ENCODE data around the gene CEACAM19.
A peak's percentile ranks its signal among the peaks of the same experiment; 100 is the strongest.
"Not testable (repeated sequence)": the region's sequence is repeated elsewhere in the genome, so short reads cannot be mapped to it uniquely, and the experiment has no call there.

Gene CEACAM19

DNA sequence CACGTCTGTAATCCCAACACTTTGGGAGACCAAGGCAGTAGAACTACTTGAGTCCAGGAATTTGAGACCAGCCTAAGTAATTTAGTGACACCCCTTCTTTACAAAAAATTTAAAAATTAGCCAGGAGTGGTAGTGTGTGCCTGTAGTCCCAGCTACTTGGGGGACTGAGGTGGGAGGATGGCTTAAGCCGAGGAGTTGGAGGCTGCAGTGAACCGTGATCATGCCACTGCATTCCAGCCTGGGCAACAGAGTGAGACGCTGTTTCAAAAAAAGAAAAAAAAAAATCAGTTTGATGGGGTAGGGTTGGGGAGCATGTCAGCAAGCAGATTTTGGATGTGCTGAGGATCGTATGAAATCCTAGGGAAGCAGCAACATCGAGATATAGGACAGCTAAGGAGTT lies 4.2 kb downstream of the CEACAM19 start:
- no peak for DNase-seq (ENCODE audit: low read depth)

DNA sequence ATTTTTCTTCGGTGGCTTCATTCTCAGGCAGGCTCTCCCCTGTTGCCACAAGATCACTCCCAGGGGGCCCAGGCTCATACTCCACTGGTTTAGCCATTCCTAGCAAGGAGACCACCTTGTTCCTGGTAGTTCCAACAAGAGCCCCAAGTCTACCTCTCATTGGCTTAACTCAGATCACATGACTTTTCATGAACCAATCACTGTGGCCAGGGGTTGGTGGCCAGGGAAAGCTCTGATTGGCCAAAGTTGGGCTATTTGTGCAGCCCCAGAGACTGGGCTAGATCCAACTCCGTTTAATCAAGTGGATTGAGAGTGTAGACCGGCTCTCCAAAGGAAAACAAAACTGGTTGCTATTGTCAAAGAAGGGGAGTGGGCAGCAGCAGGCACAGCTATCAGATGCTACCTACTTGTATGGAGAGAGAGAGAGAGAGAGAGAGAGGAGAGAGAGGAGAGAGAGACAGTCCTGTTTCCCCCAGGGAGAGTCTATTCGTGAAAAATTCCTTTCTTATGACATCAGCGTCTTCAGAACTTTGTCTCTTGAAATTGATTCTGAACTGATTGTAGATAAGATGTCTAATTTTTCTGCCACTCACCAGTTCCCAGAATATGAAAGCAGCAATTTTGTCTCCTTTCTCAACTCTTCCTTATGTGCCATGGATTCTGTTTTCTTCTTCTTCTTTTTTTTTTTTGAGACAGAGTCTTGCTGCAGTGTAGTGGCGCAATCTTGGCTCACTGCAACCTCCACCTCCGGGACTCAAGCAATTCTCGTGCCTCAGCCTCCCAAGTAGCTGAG lies 5.9 kb downstream of the CEACAM19 start:
- no peak for DNase-seq (ENCODE audit: low read depth)

DNA sequence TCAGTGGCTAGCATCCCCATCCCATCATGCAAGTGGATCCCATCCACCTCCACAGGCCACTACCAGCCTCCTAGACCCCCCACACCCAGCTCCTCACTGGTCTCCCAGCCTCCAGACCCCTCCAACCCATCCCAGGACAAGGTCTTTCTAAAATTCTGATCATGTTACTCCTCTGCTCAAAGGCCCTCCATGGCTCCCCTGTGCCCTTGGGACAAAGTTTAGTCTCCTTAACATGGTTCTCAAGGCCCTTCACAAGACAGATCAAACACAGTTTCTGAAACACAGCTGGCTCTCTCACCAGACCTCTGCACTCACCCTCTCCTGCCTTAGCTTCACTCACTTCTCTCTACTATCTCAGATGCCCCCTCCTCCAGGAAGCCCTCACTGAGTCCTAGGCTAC lies 9.3 kb downstream of the CEACAM19 start:
- DNase-seq (ENCODE audit: low read depth): no peak

DNA sequence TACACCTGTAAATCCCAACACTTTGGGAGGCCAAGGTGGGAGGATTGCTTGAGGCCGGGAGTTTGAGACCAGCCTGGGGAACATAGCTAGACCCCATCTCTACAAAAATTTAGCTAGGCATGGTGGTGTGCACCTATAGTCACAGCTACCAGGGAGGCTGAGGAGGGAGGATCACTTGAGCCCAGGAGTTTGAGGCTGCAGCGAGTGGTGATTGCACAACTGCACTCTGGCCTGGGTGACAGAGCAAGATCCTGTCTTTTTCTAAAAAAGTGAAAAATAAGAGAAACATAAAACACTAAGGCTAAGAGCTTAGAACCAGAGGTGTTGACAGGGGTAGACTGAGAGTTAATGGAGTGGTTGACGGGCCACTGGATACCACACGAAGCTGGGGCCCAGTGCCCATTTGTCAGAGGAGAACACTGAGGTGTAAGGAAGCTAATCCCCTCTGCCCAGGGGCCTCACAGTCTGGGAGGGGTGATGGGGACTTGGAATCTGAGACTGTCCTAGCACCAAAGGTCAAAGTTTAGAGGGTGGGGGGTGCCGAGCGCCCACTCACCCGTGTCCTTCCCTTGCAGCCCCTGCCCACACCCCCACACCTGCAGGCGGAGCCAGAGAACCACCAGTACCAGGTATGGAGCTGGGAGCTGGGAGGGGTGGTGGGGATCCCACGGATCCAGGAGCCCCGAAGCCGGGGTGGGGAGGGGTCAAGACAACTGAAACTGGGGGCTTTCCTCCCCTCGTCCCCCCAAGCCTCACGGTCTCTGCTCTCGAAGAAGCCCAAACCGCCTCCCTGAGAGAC lies 10.9 kb downstream of the CEACAM19 start:
- no peak for DNase-seq (ENCODE audit: low read depth)

DNA sequence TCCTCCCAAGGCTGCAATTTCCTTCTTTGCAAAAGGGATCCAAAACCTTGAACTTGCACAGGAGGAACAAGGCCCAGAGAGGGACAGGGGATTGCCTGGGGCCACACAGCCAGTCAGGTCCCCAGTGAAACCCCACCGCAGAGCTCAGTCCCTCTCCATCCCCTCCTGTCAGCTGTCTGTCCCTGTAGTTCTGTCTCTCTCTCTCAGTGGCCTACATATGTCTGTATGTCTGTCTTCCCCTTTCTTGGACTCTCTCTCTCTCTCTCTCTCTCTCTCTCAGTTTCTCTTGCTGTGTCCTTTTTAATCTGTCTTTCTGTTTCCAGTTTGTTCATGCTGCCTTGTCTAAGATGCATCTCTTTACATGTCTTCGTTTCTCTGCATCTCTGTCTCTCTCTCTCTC lies 11.5 kb downstream of the CEACAM19 start:
- no peak for DNase-seq (ENCODE audit: low read depth)

DNA sequence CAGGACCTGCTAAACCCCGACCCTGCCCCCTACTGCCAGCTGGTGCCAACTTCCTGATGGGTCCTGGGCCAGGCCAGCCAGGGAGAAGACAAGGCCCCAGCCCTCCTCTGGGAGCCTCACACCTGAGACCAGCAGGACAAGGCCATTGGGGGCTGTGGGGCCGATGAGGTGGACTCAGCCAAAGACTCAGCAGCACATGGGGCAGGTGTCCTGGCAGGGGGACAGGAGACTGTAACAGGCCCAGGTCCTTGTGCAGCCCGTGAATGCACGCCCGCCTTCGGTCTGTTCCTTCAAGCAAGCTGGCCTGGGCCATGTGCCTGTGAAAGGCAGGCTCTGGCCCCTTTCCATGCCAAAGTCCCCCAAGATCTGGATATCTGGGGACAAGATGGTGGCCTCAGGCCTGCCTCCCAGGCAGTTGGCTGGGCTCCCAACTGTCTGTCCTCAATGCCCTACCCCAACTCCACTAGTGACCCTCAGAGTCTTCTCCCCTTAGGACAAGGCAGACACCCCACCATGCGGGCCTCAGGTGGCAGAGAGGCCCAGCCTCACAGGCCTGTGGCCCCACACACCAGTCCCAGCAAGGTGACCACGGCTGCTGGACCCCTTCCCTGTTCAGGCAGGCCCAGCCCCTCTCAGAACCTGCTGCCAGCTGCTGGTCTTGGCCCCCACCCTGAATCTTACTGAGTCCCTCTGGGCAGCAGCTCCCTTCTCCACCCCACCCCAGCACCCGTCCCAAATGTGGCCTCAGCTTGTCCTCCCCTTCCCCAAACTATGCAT lies 12.3 kb downstream of the CEACAM19 start:
- DNase-seq (ENCODE audit: low read depth): no peak

DNA sequence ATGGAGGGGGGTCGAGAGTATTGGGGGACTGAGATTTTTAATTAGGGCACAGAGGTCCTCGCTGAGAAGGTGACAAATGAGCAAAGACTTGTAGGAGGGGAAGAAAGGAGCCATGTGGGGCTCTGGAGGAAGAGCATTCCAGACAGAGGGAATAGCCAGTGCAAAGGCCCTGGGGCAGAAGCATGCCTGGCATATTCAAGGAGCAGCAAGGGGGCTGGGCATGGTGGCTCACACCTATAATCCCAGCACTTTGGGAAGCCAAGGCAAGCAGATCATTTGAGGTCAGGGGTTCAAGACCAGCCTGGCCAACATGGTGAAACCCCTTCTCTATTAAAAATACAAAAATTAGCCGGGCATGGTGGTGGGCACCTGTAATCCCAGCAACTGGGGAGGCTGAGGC lies 13.1 kb downstream of the CEACAM19 start:
- DNase-seq (ENCODE audit: low read depth): not testable (repeated sequence)

DNA sequence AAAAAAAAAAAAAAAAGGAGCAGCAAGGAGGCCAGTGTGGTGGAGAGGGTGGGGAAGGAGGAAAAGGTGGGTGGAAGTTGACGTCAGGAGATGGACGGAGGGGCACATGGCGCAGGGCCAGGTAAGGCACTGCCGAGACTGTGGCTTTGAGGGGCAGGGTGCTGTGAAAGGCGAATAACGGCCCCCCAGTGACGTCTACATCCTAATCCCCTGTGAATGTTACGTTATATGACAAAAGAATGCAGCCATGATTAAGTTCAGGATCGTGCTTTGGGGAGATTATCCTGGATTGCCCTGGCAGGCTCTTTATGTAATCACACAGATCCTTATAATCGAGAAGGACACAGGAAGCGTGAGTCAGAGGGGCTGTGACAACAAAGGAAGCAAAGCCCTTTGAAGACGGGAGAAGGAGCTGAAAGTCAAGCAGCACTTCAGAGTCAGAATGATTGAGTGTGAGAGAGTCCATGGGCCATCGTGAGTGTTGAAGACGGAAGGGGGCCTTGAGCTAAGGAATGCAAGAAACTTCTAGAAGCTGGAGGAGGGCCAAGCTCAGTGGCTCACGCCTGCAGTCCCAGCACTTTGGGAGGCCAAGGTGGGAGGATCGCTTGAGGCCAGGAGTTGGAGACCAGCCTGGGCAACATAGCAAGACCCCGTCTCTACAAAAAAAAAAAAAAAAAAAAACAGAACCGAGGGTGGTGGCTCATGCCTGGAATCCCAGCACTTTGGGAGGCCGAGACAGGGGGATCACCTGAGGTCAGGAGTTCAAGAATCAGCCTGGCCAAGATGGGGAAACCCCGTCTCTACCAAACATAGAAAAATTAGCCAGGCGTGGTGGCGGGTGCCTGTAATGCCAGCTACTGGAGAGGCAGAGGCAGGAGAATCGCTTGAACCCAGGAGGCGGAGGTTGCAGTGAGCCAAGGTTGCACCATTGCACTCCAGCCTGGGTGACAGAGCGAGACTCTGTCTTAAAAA lies 13.9 kb downstream of the CEACAM19 start:
- no peak for DNase-seq (ENCODE audit: low read depth)

DNA sequence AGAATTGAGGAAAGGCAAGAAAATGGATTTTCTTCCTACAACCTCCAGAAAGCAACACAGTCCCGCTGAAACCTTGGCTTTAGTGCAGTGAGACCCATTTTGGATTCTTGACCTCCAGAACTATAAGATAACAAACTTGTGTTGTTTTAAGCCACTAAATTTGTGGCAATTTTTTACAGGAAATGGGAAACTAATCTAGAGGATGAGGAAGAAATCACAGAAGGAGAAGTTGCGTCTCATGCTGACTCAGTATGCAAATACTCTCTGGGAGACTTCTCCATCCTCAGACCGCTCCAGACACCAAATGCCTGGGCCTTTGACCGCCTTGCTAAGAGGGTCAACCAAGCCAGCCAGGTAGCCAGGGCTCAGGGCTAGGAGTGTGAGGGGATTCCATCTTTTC lies 14.6 kb downstream of the CEACAM19 start:
- DNase-seq (ENCODE audit: low read depth): no peak

DNA sequence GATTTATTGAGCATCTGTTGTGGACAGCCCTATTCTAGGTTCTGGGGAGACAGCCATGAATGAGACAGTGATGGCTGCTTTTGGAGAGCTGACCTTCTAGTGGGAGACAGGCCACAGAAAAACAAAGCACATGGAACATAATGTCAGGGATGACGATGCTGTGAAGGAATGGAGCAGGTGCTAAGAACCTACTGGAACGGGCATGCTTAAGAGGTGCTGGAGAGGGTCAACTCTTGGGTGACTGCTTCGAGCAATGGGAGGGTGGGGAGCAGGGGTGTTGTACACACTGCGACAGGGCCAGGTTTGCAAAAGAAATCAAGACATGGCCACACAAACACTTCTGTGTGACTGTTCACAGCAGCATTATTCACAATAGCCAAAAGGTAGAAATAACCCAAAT lies 15.6 kb downstream of the CEACAM19 start:
- DNase-seq (ENCODE audit: low read depth): no peak

DNA sequence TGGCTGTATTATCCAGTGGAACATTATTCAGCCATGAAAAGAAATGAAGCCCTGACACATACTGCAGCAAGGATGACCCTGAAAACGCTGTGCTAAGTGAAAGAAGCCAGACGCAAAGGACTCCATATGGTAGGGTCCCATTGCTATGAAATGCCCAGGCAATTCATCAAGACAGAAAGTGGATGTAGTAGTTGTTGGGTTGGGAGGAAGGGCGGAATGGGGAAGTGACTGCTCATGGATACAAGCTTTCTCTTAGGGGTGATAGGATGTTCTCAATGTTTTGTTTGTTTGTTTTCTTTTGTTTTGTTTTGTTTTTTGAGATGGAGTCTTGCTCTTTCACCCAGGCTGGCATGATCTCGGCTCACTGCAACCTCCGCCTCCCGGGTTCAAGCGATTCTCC lies 16.6 kb downstream of the CEACAM19 start:
- no peak for DNase-seq (ENCODE audit: low read depth)

DNA sequence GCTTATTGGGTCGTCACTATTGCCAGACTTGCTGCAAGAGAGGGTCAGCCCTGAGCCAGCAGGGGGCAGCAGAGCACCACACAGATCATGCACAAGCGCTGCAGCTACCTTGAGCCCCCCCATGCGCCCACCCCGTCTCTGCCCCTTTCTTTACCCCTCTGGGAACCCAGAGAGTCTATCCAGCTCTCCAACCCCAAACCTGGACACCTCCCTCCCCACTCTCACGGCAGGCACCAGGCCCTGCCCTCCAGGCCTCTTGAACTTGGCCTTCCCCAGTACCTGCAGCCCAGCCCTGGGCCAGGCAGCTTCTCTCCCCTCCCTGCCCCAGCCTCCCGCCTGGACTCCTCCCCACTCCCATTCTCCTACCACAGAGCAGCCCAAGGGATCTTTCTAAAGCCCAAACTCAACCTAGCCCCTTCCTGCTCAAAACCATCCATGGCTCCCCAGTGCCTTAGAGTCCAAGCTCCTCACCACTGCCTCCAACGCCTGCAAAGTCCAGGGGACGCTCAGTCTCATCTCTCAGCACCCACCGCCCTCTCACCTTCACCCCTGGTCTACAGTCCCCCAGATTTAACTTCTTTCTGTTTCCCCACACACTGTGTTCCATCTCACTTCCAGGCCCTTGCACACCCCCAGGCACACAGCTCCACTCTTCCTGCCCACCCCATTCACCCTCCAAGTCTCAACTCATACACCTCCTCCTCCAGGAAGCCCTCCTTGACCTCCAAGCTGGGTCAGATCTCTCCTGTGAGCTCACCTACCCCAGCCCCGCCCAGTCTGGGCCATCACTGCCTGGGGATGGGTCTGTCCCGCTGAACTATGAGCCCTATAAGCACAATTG lies 18.2 kb downstream of the CEACAM19 start:
- peak; percentile 64 for DNase-seq (ENCODE audit: low read depth)

DNA sequence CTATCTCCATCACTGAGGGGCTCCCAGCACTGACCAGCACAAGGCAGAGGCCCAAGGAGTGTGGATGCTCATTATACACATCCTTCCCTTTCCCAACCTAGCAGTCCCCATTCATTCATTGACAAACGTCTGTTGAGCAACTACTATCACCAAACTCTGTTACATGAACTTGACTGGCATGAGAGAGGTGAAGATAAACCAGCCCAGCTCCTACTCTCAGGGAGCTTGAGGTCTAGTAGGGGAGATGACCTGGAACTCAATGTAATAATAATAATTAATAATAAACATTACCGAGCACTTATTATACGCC lies 18.8 kb downstream of the CEACAM19 start:
- no peak for DNase-seq (ENCODE audit: low read depth)

DNA sequence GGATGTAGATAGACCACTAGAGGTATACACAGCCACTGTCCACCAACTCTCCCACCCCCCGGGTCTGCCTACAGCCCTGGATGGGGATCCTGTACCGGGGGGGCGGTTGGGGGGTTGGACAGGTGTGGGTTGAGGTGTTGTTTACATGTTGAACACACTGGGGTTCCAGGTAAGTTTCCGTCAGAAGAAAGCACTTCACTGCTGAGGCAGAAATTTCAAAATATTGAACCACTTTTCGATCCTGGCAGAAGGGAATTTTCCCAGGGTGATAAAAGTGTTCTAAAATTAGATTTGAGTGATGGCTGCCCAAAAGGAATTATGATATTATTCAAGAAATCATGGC lies 21.1 kb downstream of the CEACAM19 start:
- no peak for DNase-seq (ENCODE audit: low read depth)

DNA sequence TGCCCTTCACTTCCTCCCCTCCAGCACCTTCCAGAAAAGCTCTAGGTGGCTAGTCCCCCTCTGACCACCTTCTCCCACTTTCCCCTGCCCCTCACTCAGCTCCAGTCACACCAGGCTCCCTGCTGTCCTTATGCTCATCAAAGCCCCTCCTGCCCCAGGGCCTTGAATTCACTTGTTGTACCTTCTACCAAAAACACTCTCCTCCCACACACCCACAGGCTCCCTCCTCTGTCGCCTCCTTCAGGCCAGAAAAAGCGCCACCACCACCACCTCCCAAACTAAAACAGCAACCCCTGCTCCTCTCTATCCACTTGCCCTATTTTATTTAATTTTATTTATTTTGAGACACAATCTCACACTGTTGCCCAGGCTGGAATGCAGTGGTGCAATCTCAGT lies 22.9 kb downstream of the CEACAM19 start:
- no peak for DNase-seq (ENCODE audit: low read depth)

DNA sequence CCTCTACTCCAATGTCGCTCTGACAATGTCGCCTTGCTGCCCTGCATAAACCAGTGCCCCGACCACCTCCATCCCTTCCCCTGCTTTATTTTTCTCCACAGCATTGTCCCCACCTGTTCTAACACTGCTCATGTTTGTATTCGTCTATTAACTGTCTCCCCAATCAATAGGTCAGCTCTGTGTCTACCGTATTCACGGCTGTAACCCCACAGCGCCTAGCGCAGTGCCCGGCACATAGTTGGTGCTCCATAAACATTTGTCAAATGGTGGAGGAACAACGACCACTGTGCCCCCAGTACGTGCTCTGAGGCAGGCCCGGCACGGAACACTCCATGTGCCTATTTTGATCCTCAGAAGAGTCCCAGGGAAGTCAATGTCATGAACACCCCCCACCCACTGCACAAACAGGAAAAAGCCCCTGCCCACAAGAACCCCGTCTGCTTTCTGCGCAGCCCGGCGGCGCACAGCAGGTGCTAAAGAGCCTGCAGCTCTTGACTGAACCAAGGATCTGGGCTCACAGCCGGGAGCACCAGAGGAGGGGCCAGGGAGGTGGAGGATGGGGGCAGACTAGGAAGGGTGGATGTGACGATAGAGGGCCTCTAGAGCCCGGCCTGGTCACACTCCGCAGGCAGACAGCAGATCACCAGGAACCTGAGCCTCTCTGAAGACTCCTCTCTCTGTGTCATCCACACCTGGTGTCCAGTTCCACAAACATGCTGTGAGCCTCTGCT lies 25.8 kb downstream of the CEACAM19 start:
- DNase-seq (ENCODE audit: low read depth): no peak

DNA sequence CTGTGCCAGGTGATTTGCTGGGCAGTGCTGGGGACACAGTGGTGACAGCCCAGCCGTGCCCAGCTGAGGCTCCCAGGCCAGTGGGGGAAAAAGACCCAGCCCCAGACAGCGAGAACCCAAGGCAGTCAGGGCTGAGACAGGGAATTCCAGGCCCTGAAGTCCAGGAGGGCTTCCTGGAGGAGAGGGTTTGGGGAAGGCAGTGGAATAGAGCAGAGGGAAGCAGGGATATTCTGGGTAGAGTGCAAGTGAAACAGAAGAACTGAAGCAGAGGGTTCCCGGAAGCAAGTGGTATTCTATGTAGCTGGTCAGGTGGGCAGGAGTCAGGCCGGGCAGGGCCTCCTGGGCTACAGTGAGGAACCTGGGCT lies 26.4 kb downstream of the CEACAM19 start:
- DNase-seq (ENCODE audit: low read depth): no peak

DNA sequence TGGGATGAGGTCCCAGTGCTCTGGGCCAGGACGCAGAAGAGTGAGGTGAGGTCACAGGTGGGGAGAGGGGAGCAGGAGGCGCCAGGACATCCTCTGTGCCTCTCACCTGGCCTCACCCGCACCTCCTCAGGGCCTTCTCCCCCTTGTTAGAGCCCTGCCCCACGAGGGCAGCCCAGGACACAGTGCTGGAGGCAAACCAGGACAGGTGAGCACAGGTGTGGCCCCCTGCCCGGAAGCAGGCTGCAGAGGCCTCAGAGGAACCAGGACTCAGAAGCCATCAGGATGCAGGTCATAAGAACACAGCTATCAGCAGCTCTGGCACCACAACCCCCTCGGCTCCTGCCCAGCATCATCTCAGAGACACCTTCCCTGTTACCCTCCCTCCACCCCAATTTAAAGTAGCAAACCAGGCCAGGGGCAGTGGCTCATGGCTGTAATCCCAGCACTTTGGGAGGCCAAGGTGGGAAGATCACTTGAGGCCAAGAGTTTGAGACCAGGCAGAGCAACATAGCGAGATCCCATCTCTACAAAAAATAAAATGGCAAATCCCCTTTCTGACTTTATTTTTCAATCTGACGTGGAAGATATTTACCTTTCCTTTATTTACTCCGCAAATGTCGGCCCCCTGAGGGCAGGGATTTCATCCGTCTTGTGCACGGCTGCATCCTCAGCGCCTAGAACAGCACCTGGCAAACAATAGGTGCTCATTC lies 27.4 kb downstream of the CEACAM19 start, which contains the start of gene CEACAM16:
TSS of gene CEACAM16 (plus strand) at position 660 of the 710 bp plus-strand sequence. CDS start 2,306 bp downstream, outside the sequence.
- no peak for DNase-seq (ENCODE audit: low read depth)

DNA sequence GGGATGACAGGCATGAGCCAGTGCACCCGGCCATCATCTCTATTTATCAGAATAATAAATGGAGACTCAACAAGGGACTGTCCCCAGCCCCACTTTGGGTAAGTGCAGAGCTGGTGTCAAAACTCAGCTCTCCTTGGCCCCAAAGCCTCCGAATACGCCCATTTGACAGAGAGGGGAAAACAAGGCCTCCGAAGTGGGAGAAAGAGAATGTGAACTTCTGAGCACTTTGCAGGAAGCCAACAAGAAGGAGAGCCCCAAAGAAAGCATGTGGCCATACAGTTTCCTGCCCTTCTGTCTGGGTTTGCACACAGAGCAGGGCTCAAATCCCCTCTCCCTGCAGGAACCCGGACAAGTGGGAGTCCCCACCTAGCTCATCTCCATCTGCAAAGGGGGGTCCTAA lies 29.3 kb downstream of the CEACAM19 start:
- DNase-seq (ENCODE audit: low read depth): no peak

All from T follicular helper cell (primary cell).